ENCODE results near the gene INTS13.
"Not testable (repeated sequence)": the region's sequence is repeated elsewhere in the genome, so short reads cannot be mapped to it uniquely, and the experiment has no call there.

Gene INTS13

GRCh38 chr12:26935636-26936378 is 2.0 kb downstream of the INTS13 start:
- Histone ChIP-seq H3K4me3 (ENCODE audit: low read length) (peak overlapping the region; percentile 84; the same call in 1 of the 2 replicates), H3K36me3 (ENCODE audit: insufficient read depth, low read length) (peaks cover 39% of the 10 kb centered on the region), H3K27me3 (ENCODE audit: insufficient read depth, low read length) (no peaks in the 10 kb centered on the region), H3K9me3 (ENCODE audit: insufficient read depth, low read depth, low read length) (no peaks in the 10 kb centered on the region), H3K9ac (ENCODE audit: low read depth, low read length) (no peak overlapping the region), H3K4me1 (ENCODE audit: insufficient read depth, low read length) (peaks cover 18% of the 10 kb centered on the region), H3K27ac (ENCODE audit: low read depth, low read length) (no peak overlapping the region)
- WGBS = 92% methylated on average over 6 of the region's 7 CpGs

- no peaks in the 10 kb centered on the region for H3K4me1 ChIP-seq (ENCODE audit: insufficient read depth, low read length)
- no peak overlapping the region for H3K27ac ChIP-seq (ENCODE audit: low read depth, low read length)
- no peaks in the 10 kb centered on the region for H3K27me3 ChIP-seq (ENCODE audit: insufficient read depth, low read length)
- no peak overlapping the region for H3K9ac ChIP-seq (ENCODE audit: low read depth, low read length)
- no peak overlapping the region for H3K4me3 ChIP-seq (ENCODE audit: low read length)
- peaks cover 90% of the 10 kb centered on the region for H3K36me3 ChIP-seq (ENCODE audit: insufficient read depth, low read length)
- H3K9me3 ChIP-seq (ENCODE audit: insufficient read depth, low read depth, low read length) = no peaks in the 10 kb centered on the region
- 95% methylated on average over 1 of the region's 2 CpGs for WGBS
Measured at GRCh38 chr12:26929590-26929989, 8.2 kb downstream of the INTS13 start.

- Histone ChIP-seq H3K27me3 (ENCODE audit: insufficient read depth, low read length) (no peaks in the 10 kb centered on the region), H3K9me3 (ENCODE audit: insufficient read depth, low read depth, low read length) (no peaks in the 10 kb centered on the region), H3K9ac (ENCODE audit: low read depth, low read length) (no peak overlapping the region), H3K36me3 (ENCODE audit: insufficient read depth, low read length) (peaks cover 90% of the 10 kb centered on the region), H3K4me1 (ENCODE audit: insufficient read depth, low read length) (no peaks in the 10 kb centered on the region), H3K4me3 (ENCODE audit: low read length) (no peak overlapping the region), H3K27ac (ENCODE audit: low read depth, low read length) (no peak overlapping the region)
- 94% methylated on average over 5 of the region's 5 CpGs for WGBS
Measured at GRCh38 chr12:26928661-26929060, 9.1 kb downstream of the INTS13 start.

GRCh38 chr12:26921886-26922285 is 15.9 kb downstream of the INTS13 start:
- no peak overlapping the region for H3K27ac ChIP-seq (ENCODE audit: low read depth, low read length)
- H3K36me3 ChIP-seq (ENCODE audit: insufficient read depth, low read length) = peaks cover 79% of the 10 kb centered on the region

GRCh38 chr12:26919216-26919555 is 18.6 kb downstream of the INTS13 start:
- WGBS = 92% methylated on average over 2 of the region's 2 CpGs
- H3K4me3 ChIP-seq (ENCODE audit: low read length) = no peak overlapping the region
- H3K27ac ChIP-seq (ENCODE audit: low read depth, low read length) = no peak overlapping the region
- no peak overlapping the region for H3K9ac ChIP-seq (ENCODE audit: low read depth, low read length)
- no peaks in the 10 kb centered on the region for H3K27me3 ChIP-seq (ENCODE audit: insufficient read depth, low read length)
- H3K9me3 ChIP-seq (ENCODE audit: insufficient read depth, low read depth, low read length) = no peaks in the 10 kb centered on the region
- H3K36me3 ChIP-seq (ENCODE audit: insufficient read depth, low read length) = peaks cover 77% of the 10 kb centered on the region
- no peaks in the 10 kb centered on the region for H3K4me1 ChIP-seq (ENCODE audit: insufficient read depth, low read length)

More at GRCh38 chr12:26921886-26922285, 15.9 kb downstream of the INTS13 start:
- H3K27me3 ChIP-seq (ENCODE audit: insufficient read depth, low read length) = no peaks in the 10 kb centered on the region
- no peak overlapping the region for H3K9ac ChIP-seq (ENCODE audit: low read depth, low read length)
- no peaks in the 10 kb centered on the region for H3K9me3 ChIP-seq (ENCODE audit: insufficient read depth, low read depth, low read length)
- no peak overlapping the region for H3K4me3 ChIP-seq (ENCODE audit: low read length)
- WGBS = 95% methylated on average over 2 of the region's 3 CpGs
- no peaks in the 10 kb centered on the region for H3K4me1 ChIP-seq (ENCODE audit: insufficient read depth, low read length)

GRCh38 chr12:26918321-26919215 is 19.2 kb downstream of the INTS13 start:
- H3K4me1 ChIP-seq (ENCODE audit: insufficient read depth, low read length) = no peaks in the 10 kb centered on the region
- H3K4me3 ChIP-seq (ENCODE audit: low read length) = no peak overlapping the region
- H3K27me3 ChIP-seq (ENCODE audit: insufficient read depth, low read length) = no peaks in the 10 kb centered on the region
- WGBS = 89% methylated on average over 4 of the region's 5 CpGs
- no peak overlapping the region for H3K27ac ChIP-seq (ENCODE audit: low read depth, low read length)
- H3K9me3 ChIP-seq (ENCODE audit: insufficient read depth, low read depth, low read length) = no peaks in the 10 kb centered on the region
- H3K9ac ChIP-seq (ENCODE audit: low read depth, low read length) = no peak overlapping the region
- H3K36me3 ChIP-seq (ENCODE audit: insufficient read depth, low read length) = peaks cover 77% of the 10 kb centered on the region

GRCh38 chr12:26906704-26907103 is 31.1 kb downstream of the INTS13 start:
- Histone ChIP-seq H3K4me3 (ENCODE audit: low read length) (no peak overlapping the region), H3K27me3 (ENCODE audit: insufficient read depth, low read length) (no peaks in the 10 kb centered on the region), H3K4me1 (ENCODE audit: insufficient read depth, low read length) (no peaks in the 10 kb centered on the region), H3K27ac (ENCODE audit: low read depth, low read length) (no peak overlapping the region), H3K36me3 (ENCODE audit: insufficient read depth, low read length) (peaks cover 80% of the 10 kb centered on the region), H3K9ac (ENCODE audit: low read depth, low read length) (no peak overlapping the region), H3K9me3 (ENCODE audit: insufficient read depth, low read depth, low read length) (no peaks in the 10 kb centered on the region)
- WGBS = 92% methylated on average over 1 of the region's 1 CpG

- Histone ChIP-seq H3K4me3 (ENCODE audit: low read length) (no peak overlapping the region), H3K4me1 (ENCODE audit: insufficient read depth, low read length) (no peaks in the 10 kb centered on the region), H3K27ac (ENCODE audit: low read depth, low read length) (no peak overlapping the region), H3K9me3 (ENCODE audit: insufficient read depth, low read depth, low read length) (no peaks in the 10 kb centered on the region), H3K36me3 (ENCODE audit: insufficient read depth, low read length) (peaks cover 73% of the 10 kb centered on the region), H3K9ac (ENCODE audit: low read depth, low read length) (no peak overlapping the region), H3K27me3 (ENCODE audit: insufficient read depth, low read length) (no peaks in the 10 kb centered on the region)
- no CpG with 5 or more reads among the region's 1 CpG for WGBS
Measured at GRCh38 chr12:26906024-26906423, 31.8 kb downstream of the INTS13 start.

GRCh38 chr12:26903396-26903795 is 34.4 kb downstream of the INTS13 start:
- 96% methylated on average over 2 of the region's 3 CpGs for WGBS

GRCh38 chr12:26896913-26897312 is 40.9 kb downstream of the INTS13 start:
- Histone ChIP-seq H3K36me3 (ENCODE audit: insufficient read depth, low read length) (peaks cover 11% of the 10 kb centered on the region), H3K27ac (ENCODE audit: low read depth, low read length) (no peak overlapping the region), H3K9me3 (ENCODE audit: insufficient read depth, low read depth, low read length) (no peaks in the 10 kb centered on the region), H3K4me3 (ENCODE audit: low read length) (no peak overlapping the region), H3K9ac (ENCODE audit: low read depth, low read length) (no peak overlapping the region), H3K4me1 (ENCODE audit: insufficient read depth, low read length) (no peaks in the 10 kb centered on the region), H3K27me3 (ENCODE audit: insufficient read depth, low read length) (no peaks in the 10 kb centered on the region)
- WGBS = 98% methylated on average over 1 of the region's 2 CpGs

More at GRCh38 chr12:26903396-26903795, 34.4 kb downstream of the INTS13 start:
- H3K9ac ChIP-seq (ENCODE audit: low read depth, low read length); H3K27ac ChIP-seq (ENCODE audit: low read depth, low read length); H3K4me1 ChIP-seq (ENCODE audit: insufficient read depth, low read length); H3K9me3 ChIP-seq (ENCODE audit: insufficient read depth, low read depth, low read length); H3K4me3 ChIP-seq (ENCODE audit: low read length); H3K27me3 ChIP-seq (ENCODE audit: insufficient read depth, low read length): not testable (repeated sequence)
- H3K36me3 ChIP-seq (ENCODE audit: insufficient read depth, low read length) = peaks cover 59% of the 10 kb centered on the region

GRCh38 chr12:26895672-26896071 is 42.1 kb downstream of the INTS13 start:
- WGBS = 94% methylated on average over 3 of the region's 4 CpGs
- no peak overlapping the region for H3K9ac ChIP-seq (ENCODE audit: low read depth, low read length)
- peaks cover 11% of the 10 kb centered on the region for H3K36me3 ChIP-seq (ENCODE audit: insufficient read depth, low read length)
- H3K27me3 ChIP-seq (ENCODE audit: insufficient read depth, low read length) = no peaks in the 10 kb centered on the region
- no peaks in the 10 kb centered on the region for H3K4me1 ChIP-seq (ENCODE audit: insufficient read depth, low read length)
- no peaks in the 10 kb centered on the region for H3K9me3 ChIP-seq (ENCODE audit: insufficient read depth, low read depth, low read length)
- H3K27ac ChIP-seq (ENCODE audit: low read depth, low read length) = no peak overlapping the region
- no peak overlapping the region for H3K4me3 ChIP-seq (ENCODE audit: low read length)
